M059J (cell line): ENCODE results near the gene CD300LB. TPM values are rescaled to one million over a fixed set of nuclear protein-coding genes. Genes with fewer than 3 reads are reported as not detected.
A peak's percentile ranks its signal among the peaks of the same experiment; 100 is the strongest.
"Not testable (repeated sequence)": the region's sequence is repeated elsewhere in the genome, so short reads cannot be mapped to it uniquely, and the experiment has no call there.

Experiments used
- DNase-seq: peaks from one replicate; pipeline ENCODE4 v3.0.0-alpha.2; 2012; ENCODE audit warnings: low read depth
- total RNA-seq: library from RNA; depleted of rRNA; stranded (reverse); fragments of >200 nt; shearing (Covaris generic); gene quantifications from 2 replicates; pipeline ENCODE4 v1.2.3, GENCODE V29; 2014; rRNA removed

The CD300LB gene
- total RNA-seq, result not detected in 2 replicates

- DNase-seq, result no peak
These were observed at the start of gene CD300LB for GRCh38 chr17:74531231-74531761. CD300LB (minus strand) TSS chr17:74531475; CDS start chr17:74531350, 125 bp downstream.

- DNase-seq, result no peak
These were observed 48.6 kb upstream of the CD300LB start for GRCh38 chr17:74579900-74580299.

- no peak for DNase-seq
These were observed 47.7 kb upstream of the CD300LB start for GRCh38 chr17:74578979-74579378.

- DNase-seq, result no peak
These were observed 43.3 kb upstream of the CD300LB start for GRCh38 chr17:74574489-74575142.

GRCh38 chr17:74573635-74574034 lies 42.4 kb upstream of the CD300LB start:
- DNase-seq, result not testable (repeated sequence)

- DNase-seq, result no peak
These were observed 41.9 kb upstream of the CD300LB start for GRCh38 chr17:74573169-74573568.

GRCh38 chr17:74571621-74572270 lies 40.5 kb upstream of the CD300LB start:
- DNase-seq, result no peak

- peak; percentile 99 for DNase-seq
These were observed 38.0 kb upstream of the CD300LB start for GRCh38 chr17:74569020-74570003.

- DNase-seq, result peak; percentile 13
These were observed 37.0 kb upstream of the CD300LB start for GRCh38 chr17:74568106-74568873.

GRCh38 chr17:74567397-74567796 lies 36.1 kb upstream of the CD300LB start, which contains the start of gene CD300H:
CD300H (minus strand) TSS chr17:74567509.
- DNase-seq, result peak; percentile 62

GRCh38 chr17:74566132-74566753 lies 35.0 kb upstream of the CD300LB start:
- peak; percentile 46 for DNase-seq

- no peak for DNase-seq
These were observed 33.9 kb upstream of the CD300LB start for GRCh38 chr17:74565126-74565525.

GRCh38 chr17:74563358-74563757 lies 32.1 kb upstream of the CD300LB start:
- DNase-seq, result no peak

GRCh38 chr17:74561586-74561985 lies 30.3 kb upstream of the CD300LB start:
- DNase-seq, result no peak

GRCh38 chr17:74558882-74559519 lies 27.7 kb upstream of the CD300LB start:
- no peak for DNase-seq

- DNase-seq, result not testable (repeated sequence)
These were observed 27.1 kb upstream of the CD300LB start for GRCh38 chr17:74558402-74558801.

- DNase-seq, result no peak
These were observed 24.2 kb upstream of the CD300LB start for GRCh38 chr17:74555427-74555940.

GRCh38 chr17:74554909-74555308 lies 23.6 kb upstream of the CD300LB start:
- no peak for DNase-seq

- peak; percentile 93 for DNase-seq
These were observed 20.8 kb upstream of the CD300LB start for GRCh38 chr17:74552037-74552436.

- DNase-seq, result no peak
These were observed 19.3 kb upstream of the CD300LB start for GRCh38 chr17:74550602-74551001.
